Activated CD4-positive, alpha-beta T cell treated with anti-CD3 and anti-CD28 coated beads for 4 hours (primary cell): ENCODE data around the gene GPAT2.
"Not testable (repeated sequence)": the region's sequence is repeated elsewhere in the genome, so short reads cannot be mapped to it uniquely, and the experiment has no call there.

Source experiments
- DNase-seq, 2 donors: peaks; one replicate each; pipeline ENCODE4 v3.0.0-alpha.2; 2020

GPAT2 gene, protein sequence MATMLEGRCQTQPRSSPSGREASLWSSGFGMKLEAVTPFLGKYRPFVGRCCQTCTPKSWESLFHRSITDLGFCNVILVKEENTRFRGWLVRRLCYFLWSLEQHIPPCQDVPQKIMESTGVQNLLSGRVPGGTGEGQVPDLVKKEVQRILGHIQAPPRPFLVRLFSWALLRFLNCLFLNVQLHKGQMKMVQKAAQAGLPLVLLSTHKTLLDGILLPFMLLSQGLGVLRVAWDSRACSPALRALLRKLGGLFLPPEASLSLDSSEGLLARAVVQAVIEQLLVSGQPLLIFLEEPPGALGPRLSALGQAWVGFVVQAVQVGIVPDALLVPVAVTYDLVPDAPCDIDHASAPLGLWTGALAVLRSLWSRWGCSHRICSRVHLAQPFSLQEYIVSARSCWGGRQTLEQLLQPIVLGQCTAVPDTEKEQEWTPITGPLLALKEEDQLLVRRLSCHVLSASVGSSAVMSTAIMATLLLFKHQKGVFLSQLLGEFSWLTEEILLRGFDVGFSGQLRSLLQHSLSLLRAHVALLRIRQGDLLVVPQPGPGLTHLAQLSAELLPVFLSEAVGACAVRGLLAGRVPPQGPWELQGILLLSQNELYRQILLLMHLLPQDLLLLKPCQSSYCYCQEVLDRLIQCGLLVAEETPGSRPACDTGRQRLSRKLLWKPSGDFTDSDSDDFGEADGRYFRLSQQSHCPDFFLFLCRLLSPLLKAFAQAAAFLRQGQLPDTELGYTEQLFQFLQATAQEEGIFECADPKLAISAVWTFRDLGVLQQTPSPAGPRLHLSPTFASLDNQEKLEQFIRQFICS

GRCh38 chr2:96034792-96035191, at the start of gene GPAT2:
Gene GPAT2, minus strand, starts transcription at chr2:96034916. Its CDS starts 2,557 bp downstream, at chr2:96032359.
- DNase-seq: not testable (repeated sequence)

GRCh38 chr2:96083989-96084857, 49.5 kb upstream of the GPAT2 start:
- DNase-seq: no peak

DNA sequence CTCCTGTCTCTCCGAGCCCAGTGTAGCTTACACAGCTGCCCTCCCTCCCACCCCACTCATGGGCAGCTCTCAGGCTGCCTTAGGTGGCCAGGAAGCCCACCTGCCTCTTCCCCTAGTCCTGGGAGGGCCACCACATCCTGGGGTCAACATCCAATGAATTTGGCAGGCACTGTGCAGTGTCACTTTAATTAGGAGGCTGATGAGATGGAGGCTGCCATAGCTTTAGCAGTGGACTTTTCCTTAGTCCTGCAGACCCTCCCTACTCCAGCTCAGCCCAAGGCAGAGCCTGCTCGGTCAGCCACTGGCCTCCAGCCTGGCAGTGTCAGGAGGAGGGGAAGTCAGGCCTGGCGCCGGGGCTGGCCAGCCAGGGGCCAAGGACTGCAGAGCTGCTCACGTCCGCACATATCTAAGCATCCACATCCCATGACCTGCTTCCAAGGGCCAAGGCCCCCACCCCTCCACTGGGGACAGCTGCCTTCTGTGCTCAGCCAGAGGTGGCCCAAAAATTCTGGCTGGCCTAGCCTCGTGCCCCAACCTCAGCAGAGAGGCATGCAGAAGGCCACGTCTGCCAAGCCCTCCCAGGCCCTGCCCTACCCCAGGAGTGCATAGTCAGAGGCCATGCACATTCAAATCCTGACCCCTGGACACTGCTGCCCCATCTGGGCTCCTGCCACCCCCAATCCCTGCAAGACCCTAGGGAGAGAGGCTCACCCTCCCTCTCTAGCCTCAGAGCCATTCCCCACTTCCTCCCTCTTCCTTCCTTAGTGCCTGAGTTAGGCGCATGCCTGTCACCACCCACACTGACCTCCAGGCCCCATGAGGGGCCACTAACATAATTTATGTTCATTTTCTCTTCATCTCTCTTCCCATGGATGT, 48.6 kb upstream of the GPAT2 start:
- DNase-seq: no peak

DNA sequence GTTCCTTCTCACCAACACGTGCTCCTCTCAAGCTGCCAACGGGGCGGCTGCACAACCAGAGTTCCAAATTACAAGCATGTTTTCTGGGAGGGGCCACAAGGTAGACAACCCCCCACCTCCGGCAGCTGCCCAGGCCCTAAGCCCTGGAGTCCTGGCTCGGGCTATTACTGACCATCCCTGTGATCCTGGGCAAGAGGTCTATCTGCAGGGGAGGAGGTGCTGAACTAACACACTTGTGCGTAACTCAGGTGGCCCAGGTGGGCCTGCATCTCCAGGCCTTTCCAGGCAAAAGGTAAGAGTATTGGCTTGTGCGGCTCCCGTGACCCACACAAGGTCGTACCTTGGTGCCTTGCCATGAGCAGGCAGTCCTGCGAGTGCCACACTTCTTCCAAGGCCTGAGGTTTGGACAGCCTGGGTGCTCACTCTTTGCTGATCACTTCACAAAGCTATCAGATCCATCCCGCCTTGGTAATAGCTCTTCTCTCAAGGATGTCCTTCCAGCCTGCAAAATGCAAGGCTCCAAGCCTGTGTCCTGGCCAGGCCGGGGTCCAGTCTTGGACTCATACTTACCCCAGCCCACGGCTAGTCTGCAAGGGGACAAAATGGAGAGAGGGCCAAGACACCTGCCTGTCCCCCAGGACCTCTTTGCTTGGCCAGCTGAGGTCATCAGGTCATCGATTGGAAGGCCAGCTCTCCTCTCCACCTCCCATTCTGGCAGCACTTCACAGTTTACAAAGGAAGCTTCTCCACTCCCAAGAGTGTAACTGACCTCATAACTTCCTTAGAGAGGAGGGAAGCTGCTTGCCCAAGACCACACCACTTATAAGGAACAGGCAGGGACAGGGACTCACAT, 47.7 kb upstream of the GPAT2 start:
- no peak for DNase-seq

DNA sequence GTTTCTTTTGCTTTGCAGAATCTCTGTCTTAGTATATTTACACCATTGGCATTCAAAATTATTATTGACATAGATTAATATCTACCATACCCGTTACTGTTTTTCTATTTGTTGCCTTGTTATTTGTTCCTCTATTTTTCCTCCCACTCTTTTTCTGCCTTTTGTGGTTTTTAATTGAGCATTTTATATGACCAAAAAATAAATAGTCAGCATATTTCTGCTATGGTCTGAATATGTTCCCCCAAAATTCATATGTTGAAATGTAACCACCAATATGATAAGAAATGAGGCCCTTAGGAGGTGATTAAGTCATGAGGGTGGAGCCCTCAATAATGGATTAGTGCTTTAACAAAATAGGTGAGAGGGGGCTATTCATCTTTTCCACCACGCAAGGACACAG, 46.3 kb upstream of the GPAT2 start:
- no peak for DNase-seq

DNA sequence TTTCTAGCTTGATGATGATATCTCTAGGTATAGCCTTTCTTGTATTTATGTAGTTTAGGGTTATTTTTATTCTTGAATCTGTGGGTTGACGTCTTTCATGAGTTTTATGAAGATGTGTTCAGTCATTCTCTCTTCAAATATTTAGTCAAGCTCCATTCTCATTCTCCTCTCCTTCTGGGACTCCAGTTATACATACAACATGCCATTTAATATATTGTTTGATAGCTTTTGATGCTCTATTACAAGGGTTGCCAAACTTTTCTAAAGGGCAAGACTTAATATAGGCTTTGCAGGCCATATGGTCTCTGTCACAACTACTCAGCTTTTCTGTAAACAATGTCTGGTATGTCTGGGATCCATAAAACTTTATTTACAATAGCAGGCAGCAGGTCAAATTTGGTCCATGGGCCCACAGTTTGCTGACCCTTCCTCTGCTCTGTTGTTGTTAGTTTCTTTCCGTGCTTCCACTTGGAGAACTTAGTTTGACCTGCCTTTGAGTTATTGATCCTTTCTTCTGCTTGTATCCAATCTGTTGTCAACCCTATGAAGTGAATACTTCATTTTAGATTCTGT, 40.6 kb upstream of the GPAT2 start:
- no peak for DNase-seq

- no peak for DNase-seq
These were observed 39.4 kb upstream of the GPAT2 start for GRCh38 chr2:96074156-96074555.

GRCh38 chr2:96073170-96073775, 38.6 kb upstream of the GPAT2 start:
- DNase-seq: no peak

- DNase-seq: no peak
These were observed 38.0 kb upstream of the GPAT2 start for GRCh38 chr2:96072746-96073145.

DNA sequence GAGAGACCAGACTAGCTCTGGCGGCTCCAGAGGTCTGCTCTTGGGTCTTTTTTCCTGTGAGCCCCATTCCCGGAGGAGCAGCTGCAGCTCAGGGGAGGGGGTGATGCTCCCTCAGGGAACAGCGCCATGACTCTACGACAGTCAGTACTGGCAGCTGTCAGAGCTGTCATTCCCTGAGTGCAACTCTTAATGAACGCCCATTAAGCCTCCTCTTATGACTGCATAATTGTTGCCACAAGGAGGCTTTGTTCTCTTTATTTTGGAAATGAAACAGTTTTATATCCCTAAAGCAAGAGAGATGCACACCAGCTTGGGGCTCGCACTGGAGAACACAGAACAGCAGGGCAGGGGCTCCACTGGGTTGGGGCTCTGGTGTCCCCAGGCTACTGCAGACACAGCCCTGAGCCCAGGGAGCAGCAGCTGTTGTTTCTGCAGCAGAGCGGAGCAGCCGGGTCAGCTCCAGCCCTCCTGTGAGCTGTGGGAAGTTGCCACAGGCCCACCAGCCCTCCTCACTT, 37.3 kb upstream of the GPAT2 start:
- DNase-seq: not testable (repeated sequence)

- not testable (repeated sequence) for DNase-seq
These were observed 36.6 kb upstream of the GPAT2 start for GRCh38 chr2:96071087-96071976.

GRCh38 chr2:96070351-96070750, 35.6 kb upstream of the GPAT2 start:
- not testable (repeated sequence) for DNase-seq

GRCh38 chr2:96069878-96070277, 35.2 kb upstream of the GPAT2 start:
- not testable (repeated sequence) for DNase-seq

- not testable (repeated sequence) for DNase-seq
These were observed 33.3 kb upstream of the GPAT2 start for GRCh38 chr2:96067902-96068581.

- DNase-seq: not testable (repeated sequence)
These were observed 32.5 kb upstream of the GPAT2 start for GRCh38 chr2:96067098-96067660.

- not testable (repeated sequence) for DNase-seq
These were observed 31.8 kb upstream of the GPAT2 start for GRCh38 chr2:96066511-96066910.

DNA sequence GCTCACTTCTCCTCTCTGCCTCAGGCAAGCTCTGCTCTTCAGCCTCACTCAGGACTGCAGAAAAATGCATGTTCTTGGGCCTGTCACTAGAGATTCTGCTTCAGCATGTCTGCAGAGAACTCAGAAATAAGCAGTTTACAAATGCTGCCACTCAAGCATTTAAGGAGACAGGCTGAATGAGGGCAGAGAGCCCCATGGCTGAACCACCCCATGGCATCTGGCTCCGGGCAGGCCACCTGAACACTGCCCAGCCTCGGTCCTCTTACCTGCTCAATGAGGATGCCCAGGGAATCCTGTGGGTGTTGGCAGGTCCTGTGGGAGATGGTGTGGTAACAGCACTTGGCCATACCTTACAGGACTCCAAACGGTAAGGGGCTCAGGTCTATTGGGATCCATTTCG, 31.2 kb upstream of the GPAT2 start:
- DNase-seq: not testable (repeated sequence)
